SK-N-SH treated with all-trans-retinoic acid at 6 μM for 48 hours (cell line): ENCODE results near the gene RHBDD1.

Experiments
- BACH2 ChIP-seq: fragments of 250-450 bp; sonication (Bioruptor Pico); IDR thresholded peaks from 2 replicates; pipeline ENCODE4 v1.9.0; 2021; ENCODE audit warnings: mild to moderate bottlenecking, borderline replicate concordance
- CREB5 ChIP-seq: fragments of 250-450 bp; sonication (Bioruptor Pico); IDR thresholded peaks from 2 replicates; pipeline ENCODE4 v1.5.1; 2020; ENCODE audit warnings: low read depth, mild to moderate bottlenecking, moderate library complexity
- CSRNP3 ChIP-seq: fragments of 250-450 bp; sonication (Bioruptor Pico); IDR thresholded peaks from 2 replicates; pipeline ENCODE4 v1.5.1; 2021; ENCODE audit warnings: mild to moderate bottlenecking, moderate library complexity
- PATZ1 ChIP-seq: fragments of 250-450 bp; sonication (Bioruptor Pico); IDR thresholded peaks from 2 replicates; pipeline ENCODE4 v1.8.0; 2020; ENCODE audit warnings: mild to moderate bottlenecking, moderate library complexity, borderline replicate concordance
- RARB ChIP-seq: fragments of 250-450 bp; sonication (Bioruptor Pico); IDR thresholded peaks from 2 replicates; pipeline ENCODE4 v1.8.0; 2021; ENCODE audit warnings: mild to moderate bottlenecking, moderate library complexity
- TCF4 ChIP-seq: fragments of 250-450 bp; sonication (Bioruptor Pico); IDR thresholded peaks from 2 replicates; pipeline ENCODE4 v1.8.0; 2021; ENCODE audit warnings: mild to moderate bottlenecking, moderate library complexity, borderline replicate concordance
- TOX ChIP-seq: fragments of 250-450 bp; sonication (Bioruptor Pico); IDR thresholded peaks from 2 replicates; pipeline ENCODE4 v1.8.0; 2021; ENCODE audit warnings: mild to moderate bottlenecking, moderate library complexity, borderline replicate concordance
- ZFP30 ChIP-seq: fragments of 450-650 bp; formaldehyde crosslinking; IDR thresholded peaks from 2 replicates; pipeline ENCODE4 v1.5.0; 2022; ENCODE audit warnings: mild to moderate bottlenecking, moderate library complexity
- ZNF565 ChIP-seq: fragments of 450-650 bp; formaldehyde crosslinking; conservative IDR thresholded peaks from 2 replicates; pipeline ENCODE4 v1.5.0; 2020; ENCODE audit warnings: low read depth, mild to moderate bottlenecking, moderate library complexity
- ZNF8 ChIP-seq: fragments of 450-650 bp; formaldehyde crosslinking; IDR thresholded peaks from 2 replicates; pipeline ENCODE4 v1.5.0; 2020; ENCODE audit warnings: mild to moderate bottlenecking, moderate library complexity

- TF ChIP-seq CREB5 (CRISPR knock-in tag) (no peak), TCF4 (CRISPR knock-in tag) (no peak), ZFP30 (CRISPR knock-in tag) (no peak), PATZ1 (no peak), ZNF565 (no peak), TOX (CRISPR knock-in tag) (no peak), ZNF8 (CRISPR knock-in tag) (no peak), RARB (CRISPR knock-in tag) (no peak), CSRNP3 (CRISPR knock-in tag) (no peak), BACH2 (CRISPR knock-in tag) (no peak)
Observed at GRCh38 chr2:226875438-226876225, 39.8 kb downstream of the RHBDD1 start.
